H9 (cell line): Measurements from ENCODE around the gene FAM221B. TPM values are rescaled to one million over a fixed set of nuclear protein-coding genes. Genes with fewer than 3 reads are reported as not detected.

ENCODE experiments used
- DNase-seq: peaks from one replicate; pipeline ENCODE4 v3.0.0-alpha.2; 2017
- H2AFZ ChIP-seq: one replicate; pipeline ENCODE4 v1.6.1; 2013; ENCODE audit warnings: mild to moderate bottlenecking, low read length, control low read depth, moderate library complexity
- H2AK5ac ChIP-seq: 2 replicates; pipeline ENCODE4 v1.6.1; 2013; ENCODE audit warnings: low read length, control low read depth, mixed read lengths; ENCODE audit not compliant: insufficient read length
- H2BK120ac ChIP-seq: one replicate; pipeline ENCODE4 v1.6.1; 2013; ENCODE audit warnings: low read depth, mild to moderate bottlenecking, low read length, control low read depth, inconsistent platforms; ENCODE audit not compliant: poor library complexity, severe bottlenecking
- H2BK12ac ChIP-seq: 2 replicates; pipeline ENCODE4 v1.6.1; 2013; ENCODE audit warnings: low read length, control low read depth, mixed read lengths, low read depth; ENCODE audit not compliant: insufficient read length
- H2BK15ac ChIP-seq: 2 replicates; pipeline ENCODE4 v1.6.1; 2013; ENCODE audit warnings: low read depth, low read length, control low read depth
- H2BK20ac ChIP-seq: one replicate; pipeline ENCODE4 v1.6.1; 2013; ENCODE audit warnings: low read depth, mild to moderate bottlenecking, low read length, control low read depth, inconsistent platforms; ENCODE audit not compliant: poor library complexity, severe bottlenecking
- H2BK5ac ChIP-seq: 2 replicates; pipeline ENCODE4 v1.6.1; 2013; ENCODE audit warnings: low read length, control low read depth, mixed read lengths; ENCODE audit not compliant: insufficient read length
- H3K14ac ChIP-seq: 2 replicates; pipeline ENCODE4 v1.6.1; 2013; ENCODE audit warnings: low read length, control low read depth; ENCODE audit not compliant: insufficient read depth
- H3K18ac ChIP-seq: 2 replicates; pipeline ENCODE4 v1.6.1; 2013; ENCODE audit warnings: low read depth, mild to moderate bottlenecking, mixed read lengths, low read length, control low read depth; ENCODE audit not compliant: insufficient read length
- H3K23ac ChIP-seq: 2 replicates; pipeline ENCODE4 v1.6.1; 2013; ENCODE audit warnings: low read length, control low read depth, mixed read lengths, low read depth; ENCODE audit not compliant: insufficient read length
- H3K23me2 ChIP-seq: 2 replicates; pipeline ENCODE4 v1.6.1; 2013; ENCODE audit warnings: low read depth, mild to moderate bottlenecking, mixed read lengths, low read length, control low read depth; ENCODE audit not compliant: insufficient read length, poor library complexity, severe bottlenecking
- H3K27ac ChIP-seq: 2 replicates; pipeline ENCODE4 v1.5.1; 2013; ENCODE audit warnings: low read length, control low read depth, mixed read lengths, low read depth; ENCODE audit not compliant: insufficient read length
- H3K27me3 ChIP-seq: 2 replicates; pipeline ENCODE4 v1.6.1; 2013; ENCODE audit warnings: low read length, control low read depth, inconsistent platforms; ENCODE audit not compliant: insufficient read depth
- H3K4ac ChIP-seq: 2 replicates; pipeline ENCODE4 v1.6.1; 2013; ENCODE audit warnings: low read depth, mild to moderate bottlenecking, control low read depth, inconsistent platforms, low read length, moderate library complexity
- H3K4me1 ChIP-seq: 2 replicates; pipeline ENCODE4 v1.6.1; 2013; ENCODE audit warnings: low read length, control low read depth, inconsistent platforms; ENCODE audit not compliant: insufficient read depth
- H3K4me2 ChIP-seq: 2 replicates; pipeline ENCODE4 v1.6.1; 2013; ENCODE audit warnings: low read length, control low read depth, mixed read lengths; ENCODE audit not compliant: insufficient read length, insufficient read depth
- H3K56ac ChIP-seq: 2 replicates; pipeline ENCODE4 v1.6.1; 2013; ENCODE audit warnings: low read depth, mild to moderate bottlenecking, mixed read lengths, low read length, control low read depth; ENCODE audit not compliant: insufficient read length
- H3K79me1 ChIP-seq: 2 replicates; pipeline ENCODE4 v1.6.1; 2013; ENCODE audit warnings: low read depth, mild to moderate bottlenecking, moderate library complexity, low read length, control low read depth, inconsistent platforms; ENCODE audit not compliant: insufficient read depth, poor library complexity, severe bottlenecking
- H3K79me2 ChIP-seq: 2 replicates; pipeline ENCODE4 v1.6.1; 2013; ENCODE audit warnings: low read length, control low read depth, inconsistent platforms; ENCODE audit not compliant: insufficient read depth
- H3K9ac ChIP-seq: 2 replicates; pipeline ENCODE4 v1.6.1; 2013; ENCODE audit warnings: low read length, control low read depth, mixed read lengths; ENCODE audit not compliant: insufficient read length; ENCODE audit errors: extremely low read depth
- H3K9me3 ChIP-seq: one replicate; pipeline ENCODE4 v1.6.1; 2013; ENCODE audit warnings: low read depth, low read length, inconsistent platforms; ENCODE audit not compliant: control insufficient read depth
- H3T11ph ChIP-seq: one replicate; pipeline ENCODE4 v1.6.1; 2013; ENCODE audit warnings: mild to moderate bottlenecking, low read length, control low read depth, inconsistent platforms
- H4K20me1 ChIP-seq: one replicate; pipeline ENCODE4 v1.6.1; 2013; ENCODE audit not compliant: control insufficient read depth, insufficient read length, insufficient read depth
- H4K5ac ChIP-seq: 2 replicates; pipeline ENCODE4 v1.6.1; 2013; ENCODE audit warnings: low read depth, mild to moderate bottlenecking, mixed read lengths, low read length, control low read depth; ENCODE audit not compliant: insufficient read length
- H4K8ac ChIP-seq: replicated peaks from 2 replicates; pipeline ENCODE4 v1.6.1; 2013; ENCODE audit warnings: low read length, control low read depth, mixed read lengths, low read depth; ENCODE audit not compliant: insufficient read length
- H4K91ac ChIP-seq: 2 replicates; pipeline ENCODE4 v1.6.1; 2013; ENCODE audit warnings: low read depth, mild to moderate bottlenecking, moderate library complexity, mixed read lengths, low read length, control low read depth; ENCODE audit not compliant: insufficient read length
- H3K27ac Mint-ChIP-seq, 3 experiments: 2 replicates in 2 of 3; 3 replicates in 1 of 3; pipeline ENCODE4 v1.8.0; 2020 to 2021; ENCODE audit warnings: mixed read lengths in 3 of 3, mild to moderate bottlenecking in 1 of 3, moderate library complexity in 1 of 3
- H3K27me3 Mint-ChIP-seq: 2 replicates; pipeline ENCODE4 v1.8.0; 2021; ENCODE audit warnings: low read depth, mild to moderate bottlenecking, moderate library complexity, mixed read lengths
- H3K36me3 Mint-ChIP-seq, 3 experiments: 2 replicates in 2 of 3; 3 replicates in 1 of 3; pipeline ENCODE4 v1.8.0; 2020 to 2021; ENCODE audit warnings: low read depth in 3 of 3, mixed read lengths in 3 of 3; ENCODE audit not compliant: insufficient read depth in 1 of 3
- H3K4me1 Mint-ChIP-seq, 2 experiments: 2 replicates each; pipeline ENCODE4 v1.8.0; 2020; ENCODE audit warnings: mixed read lengths in 2 of 2
- H3K4me3 Mint-ChIP-seq, 2 experiments: 2 replicates in 1 of 2; 3 replicates in 1 of 2; pipeline ENCODE4 v1.8.0; 2020 to 2021; ENCODE audit warnings: mild to moderate bottlenecking in 2 of 2, mixed read lengths in 2 of 2, moderate library complexity in 1 of 2
- H3K9me3 Mint-ChIP-seq, 2 experiments: 2 replicates in 1 of 2; 3 replicates in 1 of 2; pipeline ENCODE4 v1.8.0; 2020; ENCODE audit warnings: mild to moderate bottlenecking in 2 of 2, mixed read lengths in 2 of 2, moderate library complexity in 1 of 2
- WGBS: extraction: QIAGEN DNeasy Blood & Tissue Kit; methylation state at CpG from one replicate; pipeline ENCODE4 v1.1.7; 2013; ENCODE audit warnings: missing lambda C conversion rate, low lambda C conversion rate, mixed read lengths; ENCODE audit not compliant: insufficient read length; ENCODE audit errors: extremely low coverage; 5-methylcytosine and 5-hydroxymethylcytosine counted together
- total RNA-seq: library from RNA; stranded (reverse); gene quantifications from 2 replicates; pipeline ENCODE4 v1.2.1, GENCODE V29; 2021
- TF ChIP-seq, protein P1 (sequence below): fragments of 200-600 bp; sonication (generic); conservative IDR thresholded peaks from 3 replicates; pipeline ENCODE4 v1.8.0; 2021; ENCODE audit warnings: antibody characterized with exemption, mild to moderate bottlenecking

Gene FAM221B
- total RNA-seq, 1 experiment from 2014 or later, result not detected

DNA sequence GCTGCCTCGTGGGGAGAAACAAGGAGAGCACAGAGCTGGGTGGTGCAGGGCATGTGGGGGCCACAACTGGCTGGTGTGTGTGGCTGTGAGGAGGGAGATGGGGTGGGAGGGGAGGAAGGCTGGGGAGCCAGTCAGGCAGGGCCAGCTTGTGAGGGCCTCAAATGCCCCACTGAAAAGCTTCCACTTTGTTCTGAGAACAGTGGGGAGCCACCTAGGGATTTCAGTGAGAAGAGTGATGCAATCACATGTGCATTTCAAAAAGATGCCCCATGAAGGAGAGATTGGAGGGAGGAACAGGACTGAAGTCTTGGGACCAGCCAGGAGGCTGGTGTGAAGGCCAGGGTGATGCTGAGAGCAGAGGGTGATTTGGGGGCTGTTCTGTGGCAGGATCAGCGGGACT lies 40.4 kb upstream of the FAM221B start:
- TF ChIP-seq, protein P1, sequence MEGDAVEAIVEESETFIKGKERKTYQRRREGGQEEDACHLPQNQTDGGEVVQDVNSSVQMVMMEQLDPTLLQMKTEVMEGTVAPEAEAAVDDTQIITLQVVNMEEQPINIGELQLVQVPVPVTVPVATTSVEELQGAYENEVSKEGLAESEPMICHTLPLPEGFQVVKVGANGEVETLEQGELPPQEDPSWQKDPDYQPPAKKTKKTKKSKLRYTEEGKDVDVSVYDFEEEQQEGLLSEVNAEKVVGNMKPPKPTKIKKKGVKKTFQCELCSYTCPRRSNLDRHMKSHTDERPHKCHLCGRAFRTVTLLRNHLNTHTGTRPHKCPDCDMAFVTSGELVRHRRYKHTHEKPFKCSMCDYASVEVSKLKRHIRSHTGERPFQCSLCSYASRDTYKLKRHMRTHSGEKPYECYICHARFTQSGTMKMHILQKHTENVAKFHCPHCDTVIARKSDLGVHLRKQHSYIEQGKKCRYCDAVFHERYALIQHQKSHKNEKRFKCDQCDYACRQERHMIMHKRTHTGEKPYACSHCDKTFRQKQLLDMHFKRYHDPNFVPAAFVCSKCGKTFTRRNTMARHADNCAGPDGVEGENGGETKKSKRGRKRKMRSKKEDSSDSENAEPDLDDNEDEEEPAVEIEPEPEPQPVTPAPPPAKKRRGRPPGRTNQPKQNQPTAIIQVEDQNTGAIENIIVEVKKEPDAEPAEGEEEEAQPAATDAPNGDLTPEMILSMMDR, result no peak
- Histone ChIP-seq H4K8ac (no peak overlapping the region), H3K14ac (0 out of 2 replicates have a peak overlapping the region, but pooled peaks have one; percentile 32), H3K18ac (peak overlapping the region; percentile 77), H3K27me3 (no peaks in the 10 kb centered on the region), H3K9ac (no peak overlapping the region), H2BK15ac (no peak overlapping the region), H2BK12ac (no peak overlapping the region), H3K23ac (no peak overlapping the region), H4K5ac (no peak overlapping the region), H3K4me1 (peaks cover 7% of the 10 kb centered on the region; the same call in 1 of the 2 replicates), H3K23me2 (no peaks in the 10 kb centered on the region), H3K4ac (no peak overlapping the region), H2BK5ac (no peak overlapping the region), H3K56ac (no peak overlapping the region), H4K20me1 (no peaks in the 10 kb centered on the region), H4K91ac (no peak overlapping the region), H3K27ac (no peak overlapping the region), H2BK120ac (no peak overlapping the region), H2AK5ac (no peak overlapping the region), H3K9me3 (no peaks in the 10 kb centered on the region), H3K79me2 (no peaks in the 10 kb centered on the region), H3T11ph (no peak overlapping the region), H2BK20ac (no peak overlapping the region), H3K79me1 (no peaks in the 10 kb centered on the region), H2AFZ (no peak overlapping the region), H3K4me2 (no peak overlapping the region)
- no peak for DNase-seq
- H3K4me3 Mint-ChIP-seq, result no peak overlapping the region
- H3K9me3 Mint-ChIP-seq, result no peaks in the 10 kb centered on the region
- WGBS, result no CpG with 5 or more reads among the region's 2 CpGs
- H3K27me3 Mint-ChIP-seq, result peaks cover 3% of the 10 kb centered on the region; the same call in 1 of the 2 replicates
- peaks cover 0 to 3% (median 1%) of the 10 kb centered on the region in 3 experiments; a peak in 4 of 7 replicates for H3K36me3 Mint-ChIP-seq
- peak overlapping the region in 2 of 3 experiments; percentile 16 to 45; a peak in 4 of 7 replicates for H3K27ac Mint-ChIP-seq
- H3K4me1 Mint-ChIP-seq, result peaks cover 16% of the 10 kb centered on the region in 2 experiments
